ENCODE results near the gene EFHB. TPM values are rescaled to one million over a fixed set of nuclear protein-coding genes. Genes with fewer than 3 reads are reported as not detected.
A peak's percentile ranks its signal among the peaks of the same experiment; 100 is the strongest.

Gene EFHB
- total and polyA plus RNA-seq, 2 of the 13 experiments (the other 11 are each of a cell fraction or from before 2014, with no cell fraction given) = 0.15 to 0.42 TPM

GRCh38 chr3:19899264-19899663 lies 34.8 kb downstream of the EFHB start:
- BruUV-seq (replicated peaks) = no TSS peak
- Histone ChIP-seq H3K9ac (ENCODE audit: insufficient read depth, low read depth, low read length) (no peak overlapping the region), H3K4me3 (replicated peaks in 1 of 3; ENCODE audit: insufficient read depth in 1 of 3, low read depth in 2 of 3, low read length in 3 of 3) (peak overlapping the region in 1 of 3 experiments; percentile 10; a peak in 1 of 6 replicates), H2AFZ (ENCODE audit: low read length) (no peak overlapping the region), H3K36me3 (replicated peaks in 1 of 2; ENCODE audit: control insufficient read depth in 1 of 2, insufficient read depth in 2 of 2, low read length in 2 of 2) (no peaks in the 10 kb centered on the region), H3K9me3 (ENCODE audit: low read length) (no peaks in the 10 kb centered on the region), H3K4me2 (ENCODE audit: low read depth, low read length) (0 out of 2 replicates have a peak overlapping the region, but pooled peaks have one; percentile 33), H3K4me1 (ENCODE audit: insufficient read depth, low read length) (peaks cover 25% of the 10 kb centered on the region), H3K79me2 (ENCODE audit: insufficient read depth, low read length) (no peaks in the 10 kb centered on the region), H4K20me1 (ENCODE audit: insufficient read depth, low read length) (no peaks in the 10 kb centered on the region), H3K27me3 (ENCODE audit: control insufficient read depth in 1 of 2, insufficient read depth in 2 of 2, low read length in 2 of 2) (no peaks in the 10 kb centered on the region), H3K27ac (ENCODE audit: extremely low read length, insufficient read depth, low read length) (no peak overlapping the region)
- in situ Hi-C loops (cut with HindIII; ENCODE audit: extremely low pct_ligation_motif_present, low pct_unique_long_range_greater_than_20kb) (no loop called here), intact Hi-C loops (cut with micrococcal nuclease; ENCODE audit: unreplicated experiment) (no loop called here)
- DNase-seq (ENCODE audit: low spot score) (peak; percentile 24), FAIRE-seq (no peak), ATAC-seq (no peak)
- CTCF ChIA-PET (ENCODE audit: low intra/inter-chr PET ratio, low total read pairs) = no interaction called here
- TF ChIP-seq NR2F6 (IDR thresholded peaks at IDR 0.05) = no peak
- no peak for TF ChIP-seq NR2F6 (CRISPR knock-in tag; IDR thresholded peaks at IDR 0.05)
- TF ChIP-seq ZFX (CRISPR knock-in tag; IDR thresholded peaks at IDR 0.05; ENCODE audit: low read depth) = no peak
- TF ChIP-seq ZSCAN29 (CRISPR knock-in tag; conservative IDR thresholded peaks at IDR 0.05) = no peak
- no peak for TF ChIP-seq ZNF7 (CRISPR knock-in tag; IDR thresholded peaks at IDR 0.05)
- TF ChIP-seq, protein P1, sequence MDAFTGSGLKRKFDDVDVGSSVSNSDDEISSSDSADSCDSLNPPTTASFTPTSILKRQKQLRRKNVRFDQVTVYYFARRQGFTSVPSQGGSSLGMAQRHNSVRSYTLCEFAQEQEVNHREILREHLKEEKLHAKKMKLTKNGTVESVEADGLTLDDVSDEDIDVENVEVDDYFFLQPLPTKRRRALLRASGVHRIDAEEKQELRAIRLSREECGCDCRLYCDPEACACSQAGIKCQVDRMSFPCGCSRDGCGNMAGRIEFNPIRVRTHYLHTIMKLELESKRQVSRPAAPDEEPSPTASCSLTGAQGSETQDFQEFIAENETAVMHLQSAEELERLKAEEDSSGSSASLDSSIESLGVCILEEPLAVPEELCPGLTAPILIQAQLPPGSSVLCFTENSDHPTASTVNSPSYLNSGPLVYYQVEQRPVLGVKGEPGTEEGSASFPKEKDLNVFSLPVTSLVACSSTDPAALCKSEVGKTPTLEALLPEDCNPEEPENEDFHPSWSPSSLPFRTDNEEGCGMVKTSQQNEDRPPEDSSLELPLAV (CRISPR knock-in tag; conservative IDR thresholded peaks at IDR 0.05; ENCODE audit: low read depth) = no peak
- no peak for TF ChIP-seq TCF7L2 (IDR thresholded peaks at IDR 0.05; ENCODE audit: low read depth, low read length)
- TF ChIP-seq, protein P2, sequence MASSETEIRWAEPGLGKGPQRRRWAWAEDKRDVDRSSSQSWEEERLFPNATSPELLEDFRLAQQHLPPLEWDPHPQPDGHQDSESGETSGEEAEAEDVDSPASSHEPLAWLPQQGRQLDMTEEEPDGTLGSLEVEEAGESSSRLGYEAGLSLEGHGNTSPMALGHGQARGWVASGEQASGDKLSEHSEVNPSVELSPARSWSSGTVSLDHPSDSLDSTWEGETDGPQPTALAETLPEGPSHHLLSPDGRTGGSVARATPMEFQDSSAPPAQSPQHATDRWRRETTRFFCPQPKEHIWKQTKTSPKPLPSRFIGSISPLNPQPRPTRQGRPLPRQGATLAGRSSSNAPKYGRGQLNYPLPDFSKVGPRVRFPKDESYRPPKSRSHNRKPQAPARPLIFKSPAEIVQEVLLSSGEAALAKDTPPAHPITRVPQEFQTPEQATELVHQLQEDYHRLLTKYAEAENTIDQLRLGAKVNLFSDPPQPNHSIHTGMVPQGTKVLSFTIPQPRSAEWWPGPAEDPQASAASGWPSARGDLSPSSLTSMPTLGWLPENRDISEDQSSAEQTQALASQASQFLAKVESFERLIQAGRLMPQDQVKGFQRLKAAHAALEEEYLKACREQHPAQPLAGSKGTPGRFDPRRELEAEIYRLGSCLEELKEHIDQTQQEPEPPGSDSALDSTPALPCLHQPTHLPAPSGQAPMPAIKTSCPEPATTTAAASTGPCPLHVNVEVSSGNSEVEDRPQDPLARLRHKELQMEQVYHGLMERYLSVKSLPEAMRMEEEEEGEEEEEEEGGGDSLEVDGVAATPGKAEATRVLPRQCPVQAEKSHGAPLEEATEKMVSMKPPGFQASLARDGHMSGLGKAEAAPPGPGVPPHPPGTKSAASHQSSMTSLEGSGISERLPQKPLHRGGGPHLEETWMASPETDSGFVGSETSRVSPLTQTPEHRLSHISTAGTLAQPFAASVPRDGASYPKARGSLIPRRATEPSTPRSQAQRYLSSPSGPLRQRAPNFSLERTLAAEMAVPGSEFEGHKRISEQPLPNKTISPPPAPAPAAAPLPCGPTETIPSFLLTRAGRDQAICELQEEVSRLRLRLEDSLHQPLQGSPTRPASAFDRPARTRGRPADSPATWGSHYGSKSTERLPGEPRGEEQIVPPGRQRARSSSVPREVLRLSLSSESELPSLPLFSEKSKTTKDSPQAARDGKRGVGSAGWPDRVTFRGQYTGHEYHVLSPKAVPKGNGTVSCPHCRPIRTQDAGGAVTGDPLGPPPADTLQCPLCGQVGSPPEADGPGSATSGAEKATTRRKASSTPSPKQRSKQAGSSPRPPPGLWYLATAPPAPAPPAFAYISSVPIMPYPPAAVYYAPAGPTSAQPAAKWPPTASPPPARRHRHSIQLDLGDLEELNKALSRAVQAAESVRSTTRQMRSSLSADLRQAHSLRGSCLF (CRISPR knock-in tag; IDR thresholded peaks at IDR 0.05; ENCODE audit: borderline replicate concordance) = no peak
- TF ChIP-seq, protein P3, sequence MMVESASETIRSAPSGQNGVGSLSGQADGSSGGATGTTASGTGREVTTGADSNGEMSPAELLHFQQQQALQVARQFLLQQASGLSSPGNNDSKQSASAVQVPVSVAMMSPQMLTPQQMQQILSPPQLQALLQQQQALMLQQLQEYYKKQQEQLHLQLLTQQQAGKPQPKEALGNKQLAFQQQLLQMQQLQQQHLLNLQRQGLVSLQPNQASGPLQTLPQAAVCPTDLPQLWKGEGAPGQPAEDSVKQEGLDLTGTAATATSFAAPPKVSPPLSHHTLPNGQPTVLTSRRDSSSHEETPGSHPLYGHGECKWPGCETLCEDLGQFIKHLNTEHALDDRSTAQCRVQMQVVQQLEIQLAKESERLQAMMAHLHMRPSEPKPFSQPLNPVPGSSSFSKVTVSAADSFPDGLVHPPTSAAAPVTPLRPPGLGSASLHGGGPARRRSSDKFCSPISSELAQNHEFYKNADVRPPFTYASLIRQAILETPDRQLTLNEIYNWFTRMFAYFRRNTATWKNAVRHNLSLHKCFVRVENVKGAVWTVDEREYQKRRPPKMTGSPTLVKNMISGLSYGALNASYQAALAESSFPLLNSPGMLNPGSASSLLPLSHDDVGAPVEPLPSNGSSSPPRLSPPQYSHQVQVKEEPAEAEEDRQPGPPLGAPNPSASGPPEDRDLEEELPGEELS (CRISPR knock-in tag; IDR thresholded peaks at IDR 0.05) = no peak
- no peak for TF ChIP-seq NFATC3 (CRISPR knock-in tag; IDR thresholded peaks at IDR 0.05)
- TF ChIP-seq KAT8 (CRISPR knock-in tag; IDR thresholded peaks at IDR 0.05) = no peak
- TF ChIP-seq EEA1 (CRISPR knock-in tag; IDR thresholded peaks at IDR 0.05; ENCODE audit: borderline replicate concordance) = no peak
- TF ChIP-seq, protein P4, sequence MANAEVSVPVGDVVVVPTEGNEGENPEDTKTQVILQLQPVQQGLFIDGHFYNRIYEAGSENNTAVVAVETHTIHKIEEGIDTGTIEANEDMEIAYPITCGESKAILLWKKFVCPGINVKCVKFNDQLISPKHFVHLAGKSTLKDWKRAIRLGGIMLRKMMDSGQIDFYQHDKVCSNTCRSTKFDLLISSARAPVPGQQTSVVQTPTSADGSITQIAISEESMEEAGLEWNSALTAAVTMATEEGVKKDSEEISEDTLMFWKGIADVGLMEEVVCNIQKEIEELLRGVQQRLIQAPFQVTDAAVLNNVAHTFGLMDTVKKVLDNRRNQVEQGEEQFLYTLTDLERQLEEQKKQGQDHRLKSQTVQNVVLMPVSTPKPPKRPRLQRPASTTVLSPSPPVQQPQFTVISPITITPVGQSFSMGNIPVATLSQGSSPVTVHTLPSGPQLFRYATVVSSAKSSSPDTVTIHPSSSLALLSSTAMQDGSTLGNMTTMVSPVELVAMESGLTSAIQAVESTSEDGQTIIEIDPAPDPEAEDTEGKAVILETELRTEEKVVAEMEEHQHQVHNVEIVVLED (CRISPR knock-in tag; IDR thresholded peaks at IDR 0.05; ENCODE audit: borderline replicate concordance) = no peak
- POLR2A ChIA-PET = no interaction called here
- 4% methylated on average over 2 of the region's 2 CpGs for WGBS (ENCODE audit: low lambda C conversion rate)

Data from HepG2 (cell line).